ENCODE measurements around the gene GTSE1.

GTSE1 gene

DNA sequence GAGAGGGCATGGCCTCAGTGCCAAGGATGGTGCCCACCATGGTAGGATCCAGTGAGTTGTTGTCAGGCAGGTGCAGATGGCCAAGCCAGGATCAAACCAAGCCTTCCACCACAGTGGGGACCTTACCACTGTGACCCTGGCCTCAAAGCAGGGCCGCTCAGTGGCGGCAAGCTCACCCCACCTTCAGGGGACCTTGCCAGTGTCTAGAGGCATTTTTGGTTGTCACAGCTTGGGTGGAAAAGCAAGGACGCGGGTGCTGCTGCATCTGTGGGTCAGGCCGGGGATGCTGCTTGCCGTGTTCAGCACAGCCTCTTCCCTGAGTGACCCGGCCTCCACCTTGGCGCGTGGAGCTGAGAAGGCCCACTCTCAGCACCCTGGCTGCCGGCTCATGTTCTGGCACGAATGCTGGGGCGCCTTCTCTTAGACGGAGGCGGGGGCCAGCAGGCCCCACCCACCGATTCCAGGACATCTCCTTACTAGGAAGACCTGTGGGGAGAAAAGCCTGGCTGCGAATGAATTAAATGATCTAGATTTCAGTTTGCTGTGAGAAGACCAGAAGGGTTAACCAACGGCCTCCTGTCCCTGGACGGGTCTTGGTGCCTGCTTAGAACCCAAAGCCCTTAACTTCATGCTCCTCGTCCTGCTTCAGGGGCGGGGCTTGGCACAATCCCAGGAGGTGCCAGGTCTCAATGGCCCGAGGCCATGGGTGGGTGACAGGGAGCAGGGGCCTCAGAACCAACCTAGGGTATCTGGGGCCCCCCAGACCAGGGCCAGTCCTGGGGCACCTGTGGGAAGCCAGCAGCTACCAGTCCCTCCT, 57.7 kb downstream of the GTSE1 start:
- no peak for TF ChIP-seq EZH2phosphoT487 (conservative IDR thresholded peaks at IDR 0.05; ENCODE audit: low read length)
- TF ChIP-seq, protein P1, sequence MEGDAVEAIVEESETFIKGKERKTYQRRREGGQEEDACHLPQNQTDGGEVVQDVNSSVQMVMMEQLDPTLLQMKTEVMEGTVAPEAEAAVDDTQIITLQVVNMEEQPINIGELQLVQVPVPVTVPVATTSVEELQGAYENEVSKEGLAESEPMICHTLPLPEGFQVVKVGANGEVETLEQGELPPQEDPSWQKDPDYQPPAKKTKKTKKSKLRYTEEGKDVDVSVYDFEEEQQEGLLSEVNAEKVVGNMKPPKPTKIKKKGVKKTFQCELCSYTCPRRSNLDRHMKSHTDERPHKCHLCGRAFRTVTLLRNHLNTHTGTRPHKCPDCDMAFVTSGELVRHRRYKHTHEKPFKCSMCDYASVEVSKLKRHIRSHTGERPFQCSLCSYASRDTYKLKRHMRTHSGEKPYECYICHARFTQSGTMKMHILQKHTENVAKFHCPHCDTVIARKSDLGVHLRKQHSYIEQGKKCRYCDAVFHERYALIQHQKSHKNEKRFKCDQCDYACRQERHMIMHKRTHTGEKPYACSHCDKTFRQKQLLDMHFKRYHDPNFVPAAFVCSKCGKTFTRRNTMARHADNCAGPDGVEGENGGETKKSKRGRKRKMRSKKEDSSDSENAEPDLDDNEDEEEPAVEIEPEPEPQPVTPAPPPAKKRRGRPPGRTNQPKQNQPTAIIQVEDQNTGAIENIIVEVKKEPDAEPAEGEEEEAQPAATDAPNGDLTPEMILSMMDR (IDR thresholded peaks at IDR 0.05; ENCODE audit: insufficient read depth, low read length, poor library complexity, severe bottlenecking): no peak
- H3K27me3 ChIP-seq (ENCODE audit: low read length): no peaks in the 10 kb centered on the region
- no peaks in the 10 kb centered on the region for H3F3A ChIP-seq (ENCODE audit: insufficient read depth)
- H3K9me3 ChIP-seq (ENCODE audit: insufficient read depth, low read length): no peaks in the 10 kb centered on the region
- H3K9ac ChIP-seq (ENCODE audit: low read length): no peak overlapping the region
- H3K4me2 ChIP-seq (ENCODE audit: low read depth, low read length, poor library complexity, severe bottlenecking): no peak overlapping the region
- H3K4me3 ChIP-seq (ENCODE audit: insufficient read depth, low read length, poor library complexity, severe bottlenecking): no peak overlapping the region
- H3K9me2 ChIP-seq (replicated peaks; ENCODE audit: insufficient read depth, low read length): no peaks in the 10 kb centered on the region
- no peaks in the 10 kb centered on the region for H3K79me2 ChIP-seq (ENCODE audit: insufficient read depth, low read length)
- no peaks in the 10 kb centered on the region for H4K20me1 ChIP-seq (ENCODE audit: low read depth, low read length)
- no peaks in the 10 kb centered on the region for H3K36me3 ChIP-seq (ENCODE audit: low read length)
- H3K27ac ChIP-seq (ENCODE audit: low read depth, low read length): no peak overlapping the region
- H2AFZ ChIP-seq (ENCODE audit: low read depth, low read length, severe bottlenecking): no peak overlapping the region

DNA sequence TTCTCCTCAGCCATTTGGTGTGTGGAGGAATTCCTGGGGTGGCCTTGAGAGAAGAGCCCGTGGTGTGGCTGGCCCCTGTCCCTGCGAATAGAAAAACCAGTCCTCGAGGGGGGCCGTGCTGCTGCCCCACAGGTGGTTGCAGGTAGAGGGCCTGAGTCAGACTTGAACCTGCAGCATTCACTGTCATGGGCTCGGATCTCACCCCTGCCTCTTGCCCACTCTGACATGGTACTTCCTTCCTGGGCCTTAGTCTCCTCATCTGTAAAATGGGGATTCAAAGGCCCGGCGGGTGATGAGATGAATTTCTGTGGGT, 58.3 kb downstream of the GTSE1 start:
- Histone ChIP-seq H3K27ac (ENCODE audit: low read depth, low read length) (no peak overlapping the region), H3K4me2 (ENCODE audit: low read depth, low read length, poor library complexity, severe bottlenecking) (no peak overlapping the region), H3K36me3 (ENCODE audit: low read length) (no peaks in the 10 kb centered on the region)

DNA sequence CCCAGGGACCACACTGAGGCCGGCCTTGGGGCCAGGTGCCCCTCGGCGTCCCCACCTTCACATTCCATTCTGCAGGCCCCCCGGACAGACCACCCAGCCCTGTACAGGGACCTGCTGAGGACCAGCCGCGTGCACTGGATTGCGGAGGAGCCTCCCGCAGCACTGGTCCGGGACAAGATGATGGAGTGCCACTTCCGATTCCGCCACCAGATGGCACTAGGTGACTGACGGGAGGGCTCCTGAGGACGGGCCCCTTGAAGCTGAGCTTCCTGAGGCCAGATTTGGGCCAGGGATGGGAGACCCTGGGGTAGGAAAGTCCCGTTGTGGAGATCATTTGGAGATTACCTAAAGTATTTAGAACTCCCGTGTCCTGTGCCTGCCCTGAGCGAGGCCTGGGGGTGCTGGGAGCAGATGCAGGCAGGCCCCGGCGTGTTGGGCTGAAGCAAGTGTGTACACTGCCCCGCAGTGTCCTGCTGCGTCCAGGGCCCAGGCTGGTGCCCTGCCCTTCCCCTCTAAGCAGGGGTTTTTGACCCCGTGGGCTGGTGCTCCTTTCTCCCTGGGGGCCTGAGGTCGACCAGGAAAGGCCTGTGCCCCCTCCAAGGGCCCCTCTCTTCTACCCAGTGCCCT, 58.8 kb downstream of the GTSE1 start:
- Histone ChIP-seq H4K20me1 (ENCODE audit: low read depth, low read length) (no peaks in the 10 kb centered on the region), H3K4me2 (ENCODE audit: low read depth, low read length, poor library complexity, severe bottlenecking) (no peak overlapping the region), H3K27me3 (ENCODE audit: low read length) (no peaks in the 10 kb centered on the region), H3K9me3 (ENCODE audit: insufficient read depth, low read length) (no peaks in the 10 kb centered on the region), H3K9me2 (replicated peaks; ENCODE audit: insufficient read depth, low read length) (no peaks in the 10 kb centered on the region), H2AFZ (ENCODE audit: low read depth, low read length, severe bottlenecking) (no peak overlapping the region), H3K4me3 (ENCODE audit: insufficient read depth, low read length, poor library complexity, severe bottlenecking) (no peak overlapping the region), H3K36me3 (ENCODE audit: low read length) (no peaks in the 10 kb centered on the region), H3K27ac (ENCODE audit: low read depth, low read length) (no peak overlapping the region), H3K79me2 (ENCODE audit: insufficient read depth, low read length) (no peaks in the 10 kb centered on the region), H3F3A (ENCODE audit: insufficient read depth) (peaks cover 4% of the 10 kb centered on the region; the same call in 1 of the 2 replicates), H3K9ac (ENCODE audit: low read length) (no peak overlapping the region)
- no peak for TF ChIP-seq EZH2phosphoT487 (conservative IDR thresholded peaks at IDR 0.05; ENCODE audit: low read length)
- TF ChIP-seq, protein P1 (IDR thresholded peaks at IDR 0.05; ENCODE audit: insufficient read depth, low read length, poor library complexity, severe bottlenecking): peak; percentile 69

More for the DNA sequence above, 58.3 kb downstream of the GTSE1 start:
- Histone ChIP-seq H3K27me3 (ENCODE audit: low read length) (no peaks in the 10 kb centered on the region), H3K9me2 (replicated peaks; ENCODE audit: insufficient read depth, low read length) (no peaks in the 10 kb centered on the region), H2AFZ (ENCODE audit: low read depth, low read length, severe bottlenecking) (no peak overlapping the region), H3K79me2 (ENCODE audit: insufficient read depth, low read length) (no peaks in the 10 kb centered on the region), H3K9me3 (ENCODE audit: insufficient read depth, low read length) (no peaks in the 10 kb centered on the region), H4K20me1 (ENCODE audit: low read depth, low read length) (no peaks in the 10 kb centered on the region), H3K4me3 (ENCODE audit: insufficient read depth, low read length, poor library complexity, severe bottlenecking) (no peak overlapping the region), H3F3A (ENCODE audit: insufficient read depth) (no peaks in the 10 kb centered on the region), H3K9ac (ENCODE audit: low read length) (no peak overlapping the region)
- TF ChIP-seq EZH2phosphoT487 (conservative IDR thresholded peaks at IDR 0.05; ENCODE audit: low read length): no peak
- TF ChIP-seq, protein P1 (IDR thresholded peaks at IDR 0.05; ENCODE audit: insufficient read depth, low read length, poor library complexity, severe bottlenecking): no peak

Data from SU-DHL-6 (cell line).